Fibroblast of villous mesenchyme (primary cell): ENCODE measurements around the gene ZNG1F. TPM values are rescaled to one million over a fixed set of nuclear protein-coding genes. Genes with fewer than 3 reads are reported as not detected.
A peak's percentile ranks its signal among the peaks of the same experiment; 100 is the strongest.
"Not testable (repeated sequence)": the region's sequence is repeated elsewhere in the genome, so short reads cannot be mapped to it uniquely, and the experiment has no call there.

Source experiments
- DNase-seq: peaks from one replicate; pipeline ENCODE4 v3.0.0-alpha.2; 2010; ENCODE audit warnings: low read depth
- H3K4me3 ChIP-seq: 2 replicates; pipeline ENCODE4 v1.5.1; 2011; ENCODE audit warnings: low read depth, mild to moderate bottlenecking, low read length
- total RNA-seq: library from RNA; depleted of rRNA; stranded (reverse); fragments of >200 nt; gene quantifications from 2 replicates; pipeline ENCODE4 v1.2.3, GENCODE V29; 2012
- TF ChIP-seq, protein P1 (sequence below): IDR thresholded peaks from 2 replicates; pipeline ENCODE4 v1.5.1; 2012; ENCODE audit warnings: low read depth, mild to moderate bottlenecking, low read length; ENCODE audit not compliant: insufficient read depth

ZNG1F gene
- total RNA-seq = 6.5 and 7.1 TPM in 2 replicates

DNA sequence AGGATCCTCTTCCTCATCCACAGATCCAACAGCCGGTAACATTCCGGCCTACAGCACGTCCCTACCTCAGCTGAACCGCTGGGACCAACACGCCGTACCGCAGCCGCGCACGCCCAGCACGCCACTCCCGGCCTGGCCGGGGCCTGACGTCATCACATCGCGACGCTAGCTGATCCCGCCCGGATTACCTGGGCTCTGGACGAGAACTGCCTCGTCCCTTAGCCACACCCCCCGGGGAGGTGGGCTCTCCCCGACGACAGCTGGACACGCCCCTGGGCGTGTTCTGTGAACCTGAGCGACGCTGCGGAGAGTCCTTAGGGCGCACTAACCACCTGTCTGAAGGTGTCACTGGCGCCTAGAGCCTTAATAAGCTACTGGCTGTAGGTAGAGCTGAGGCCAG is at the start of gene ZNG1F:
Gene ZNG1F (minus strand): TSS at position 101 of the 400 bp plus-strand sequence. CDS start 59 bp downstream, at position 42.
- not testable (repeated sequence) for H3K4me3 ChIP-seq, DNase-seq

DNA sequence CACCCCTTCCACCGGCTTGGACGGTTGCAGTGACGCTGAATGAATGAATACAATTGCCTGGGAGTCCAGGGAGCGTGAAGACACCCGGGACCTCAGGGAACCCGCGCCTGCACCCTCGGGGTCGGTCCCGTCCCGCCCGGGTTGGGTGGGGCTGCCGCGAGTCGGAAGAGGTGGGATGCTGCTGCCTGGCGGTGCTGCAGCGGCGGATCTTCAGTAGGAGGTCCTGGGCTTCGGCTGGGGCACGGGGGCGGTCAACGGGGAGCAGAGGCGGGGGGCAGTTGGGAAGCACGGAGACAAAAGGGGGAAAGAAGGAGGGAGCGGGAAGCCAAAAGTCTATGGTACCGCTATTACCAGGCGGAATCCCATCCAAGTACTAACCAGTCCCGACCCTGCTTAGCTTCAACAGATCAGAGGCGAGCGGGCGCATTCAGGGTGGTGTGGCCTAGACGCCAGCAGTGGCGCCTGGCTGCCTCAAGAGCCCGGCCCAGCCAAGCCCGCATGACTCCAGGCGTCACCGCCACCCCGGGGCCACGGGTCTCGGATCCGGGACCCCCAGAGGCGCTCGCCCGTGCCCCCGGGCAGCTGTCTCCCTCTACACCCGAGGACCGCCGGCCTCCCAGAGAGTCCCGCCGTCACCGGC is 48.1 kb upstream of the ZNG1F start:
- peak overlapping the region; percentile 43 for H3K4me3 ChIP-seq
- DNase-seq = not testable (repeated sequence)

DNA sequence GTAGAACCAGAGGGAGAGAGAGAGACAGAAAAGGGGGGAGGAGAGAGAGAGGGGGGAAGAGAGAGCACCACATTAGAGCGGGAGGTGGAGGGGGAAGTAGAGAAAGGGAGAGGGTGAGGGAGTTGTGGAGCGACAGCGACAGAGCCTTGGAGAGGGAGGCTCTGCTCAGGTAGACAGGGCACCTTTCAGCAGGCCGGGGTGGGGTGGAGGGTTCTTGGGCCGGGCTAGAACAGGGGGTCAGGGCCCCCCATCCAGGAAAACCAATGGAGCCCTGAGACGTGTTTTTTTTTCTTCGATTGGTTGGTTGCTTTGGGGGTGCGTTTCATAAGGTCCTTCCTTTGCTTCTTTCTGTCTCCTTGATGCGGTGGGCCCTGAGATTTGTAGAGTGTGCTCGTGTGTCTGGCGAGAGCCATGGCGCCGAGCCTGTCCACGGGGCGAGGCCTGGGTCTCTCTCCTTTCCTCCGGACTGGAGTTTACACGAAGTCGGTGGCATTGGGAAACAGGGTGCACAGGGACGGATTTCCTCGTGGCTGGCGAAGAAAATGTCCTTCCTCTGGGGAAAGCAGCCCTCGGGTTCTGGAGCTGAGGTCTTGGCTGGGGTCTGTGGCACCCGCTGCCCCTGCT is 47.5 kb upstream of the ZNG1F start:
- not testable (repeated sequence) for DNase-seq, H3K4me3 ChIP-seq

DNA sequence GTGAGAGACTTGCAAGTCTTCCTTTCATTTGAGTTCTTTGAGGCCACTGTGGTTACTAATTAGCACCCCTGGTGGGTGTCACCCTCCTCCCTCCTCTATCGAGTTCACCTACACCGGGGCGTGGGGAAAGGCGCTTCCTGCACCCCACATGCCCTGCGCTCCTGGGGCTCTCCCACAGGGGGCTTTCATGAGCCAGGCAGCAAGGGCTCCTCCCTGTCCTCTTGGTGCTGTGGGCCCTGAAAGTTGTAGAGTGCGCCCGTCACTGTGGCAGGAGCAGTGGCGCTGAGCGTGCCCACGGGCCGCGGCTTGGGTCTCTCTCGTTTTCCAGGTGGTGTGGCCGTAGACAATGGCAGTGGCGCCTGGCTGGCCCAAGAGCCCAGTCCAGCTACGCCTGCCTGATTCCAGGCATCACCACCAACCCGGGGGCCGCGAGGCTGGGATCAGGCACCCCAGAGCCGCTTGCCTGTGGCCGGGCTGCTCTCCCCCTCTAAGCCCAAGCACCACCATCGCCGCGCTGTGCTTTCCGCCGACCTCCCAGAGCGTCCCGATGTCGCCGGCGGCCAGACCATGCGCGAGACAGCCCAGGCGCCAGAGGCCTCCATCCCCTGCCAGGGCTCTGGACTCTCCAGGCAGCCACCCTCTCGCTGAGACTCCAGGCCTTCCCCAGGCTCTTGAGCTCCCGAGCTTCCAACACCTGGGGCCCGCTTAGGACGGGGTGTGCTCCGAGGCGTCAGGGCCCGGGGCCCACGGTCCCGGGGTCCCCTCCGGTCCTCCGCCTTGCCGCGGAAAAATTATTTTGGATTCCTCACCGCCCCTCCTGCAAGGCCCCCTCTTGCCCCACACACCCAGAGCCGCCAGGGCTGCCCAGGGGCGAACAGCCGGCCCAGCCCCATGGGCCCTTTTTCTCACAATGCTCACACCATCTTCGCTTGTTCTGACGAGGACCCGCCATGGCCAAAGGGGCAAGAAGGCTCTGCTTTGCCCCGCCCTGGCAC is 46.0 kb upstream of the ZNG1F start:
- not testable (repeated sequence) for H3K4me3 ChIP-seq, DNase-seq

DNA sequence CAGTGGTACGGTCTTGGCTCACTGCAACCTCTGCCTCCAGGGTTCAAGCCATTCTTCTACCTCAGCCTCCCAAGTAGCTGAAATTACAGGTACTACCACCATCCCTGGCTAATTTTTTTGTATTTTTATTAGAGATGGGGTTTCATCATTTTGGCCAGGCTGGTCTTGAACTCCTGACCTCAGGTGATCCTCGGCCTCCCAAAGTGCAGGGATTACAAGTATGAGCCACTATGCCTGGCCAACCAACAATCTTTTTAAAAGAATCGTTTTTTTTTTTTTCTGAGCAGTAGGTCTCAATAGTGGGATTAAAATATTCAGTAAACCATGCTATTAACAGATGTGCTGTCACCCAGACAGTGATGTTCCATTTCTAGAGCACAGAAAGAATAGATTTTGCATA is 45.1 kb upstream of the ZNG1F start:
- not testable (repeated sequence) for DNase-seq, H3K4me3 ChIP-seq

DNA sequence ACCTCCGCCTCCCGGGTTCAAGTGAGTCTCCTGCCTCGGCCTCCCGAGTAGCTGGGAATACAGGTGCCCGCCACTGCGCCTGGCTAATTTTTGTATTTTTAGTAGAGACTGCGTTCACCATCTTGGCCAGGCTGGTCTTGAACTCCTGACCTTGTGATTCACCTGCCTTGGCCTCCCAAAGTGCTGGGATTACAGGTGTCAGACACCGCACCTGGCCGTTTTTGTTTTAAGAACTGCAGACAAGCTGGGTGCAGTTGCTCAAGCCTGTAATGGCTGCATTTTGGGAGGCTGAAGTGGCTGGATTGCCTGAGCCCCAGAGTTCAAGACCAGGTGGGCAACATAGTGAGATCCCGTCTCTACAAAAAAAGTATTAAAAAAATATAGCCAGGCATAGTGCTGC is 43.2 kb upstream of the ZNG1F start:
- not testable (repeated sequence) for DNase-seq, H3K4me3 ChIP-seq

DNA sequence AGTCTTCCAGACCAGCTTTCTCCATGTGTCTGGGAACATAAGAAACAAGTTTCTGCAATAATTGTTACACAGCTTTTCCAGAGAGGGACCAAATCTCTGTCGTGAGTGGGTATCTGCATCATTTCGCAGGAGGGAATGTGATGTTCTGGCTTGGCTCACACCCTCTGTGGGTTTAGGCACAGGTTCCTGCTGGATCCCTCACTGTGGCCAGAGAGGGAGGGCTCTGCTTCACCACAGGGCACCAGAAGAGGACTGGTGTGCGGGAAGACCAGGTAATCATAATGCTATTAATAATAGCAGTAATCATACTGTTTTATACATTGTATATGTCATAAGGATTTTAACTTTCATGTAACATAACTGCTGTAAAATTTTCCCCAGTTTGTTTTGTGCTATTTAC is 41.3 kb upstream of the ZNG1F start:
- not testable (repeated sequence) for DNase-seq, H3K4me3 ChIP-seq

DNA sequence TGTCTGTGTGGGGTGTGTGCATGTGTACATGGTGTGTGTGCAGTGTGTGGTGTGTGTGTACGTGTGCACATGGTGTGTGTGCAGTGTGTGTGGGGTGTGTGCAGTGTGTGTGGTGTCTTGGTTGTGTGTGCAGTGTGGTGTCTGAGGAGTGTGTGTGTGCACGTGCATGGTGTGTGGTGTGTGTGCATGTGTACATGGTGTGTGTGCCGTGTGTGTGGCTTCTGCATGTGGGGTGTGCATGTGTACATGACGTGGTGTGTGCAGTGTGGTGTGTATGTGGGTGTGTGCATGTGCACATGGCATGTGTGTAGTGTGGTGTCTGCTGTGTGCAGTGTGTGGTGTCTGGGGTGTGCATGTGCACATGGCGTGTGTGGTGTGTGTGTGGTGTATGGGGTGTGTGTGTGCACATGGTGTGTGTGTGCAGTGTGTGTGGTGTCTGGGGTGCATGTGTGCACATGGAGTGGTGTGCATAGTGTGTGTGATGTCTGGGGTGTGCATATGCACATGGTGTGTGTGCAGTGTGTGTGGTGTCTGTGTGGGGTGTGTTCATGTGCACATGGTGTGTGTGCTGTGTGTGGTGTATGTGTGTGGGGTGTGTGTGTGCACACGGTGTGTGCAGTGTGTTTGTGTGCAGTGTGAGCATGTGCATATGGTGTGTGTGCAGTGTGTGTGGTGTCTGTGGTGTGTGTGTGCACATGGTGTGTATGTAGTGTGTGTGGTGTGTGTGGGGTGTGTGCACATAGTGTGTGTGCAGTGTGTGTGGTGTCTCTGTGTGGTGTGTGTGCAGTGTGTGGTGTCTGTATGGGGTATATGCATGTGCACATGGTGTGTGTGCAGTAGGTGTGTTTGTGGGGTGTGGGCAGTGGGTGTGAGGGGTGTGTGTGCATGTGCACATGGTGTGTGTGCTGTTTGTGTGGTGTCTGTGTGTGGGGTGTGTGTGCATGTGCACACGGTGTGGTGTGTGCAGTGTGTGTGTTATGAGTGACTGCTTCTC is 40.6 kb upstream of the ZNG1F start:
- TF ChIP-seq, protein P1, sequence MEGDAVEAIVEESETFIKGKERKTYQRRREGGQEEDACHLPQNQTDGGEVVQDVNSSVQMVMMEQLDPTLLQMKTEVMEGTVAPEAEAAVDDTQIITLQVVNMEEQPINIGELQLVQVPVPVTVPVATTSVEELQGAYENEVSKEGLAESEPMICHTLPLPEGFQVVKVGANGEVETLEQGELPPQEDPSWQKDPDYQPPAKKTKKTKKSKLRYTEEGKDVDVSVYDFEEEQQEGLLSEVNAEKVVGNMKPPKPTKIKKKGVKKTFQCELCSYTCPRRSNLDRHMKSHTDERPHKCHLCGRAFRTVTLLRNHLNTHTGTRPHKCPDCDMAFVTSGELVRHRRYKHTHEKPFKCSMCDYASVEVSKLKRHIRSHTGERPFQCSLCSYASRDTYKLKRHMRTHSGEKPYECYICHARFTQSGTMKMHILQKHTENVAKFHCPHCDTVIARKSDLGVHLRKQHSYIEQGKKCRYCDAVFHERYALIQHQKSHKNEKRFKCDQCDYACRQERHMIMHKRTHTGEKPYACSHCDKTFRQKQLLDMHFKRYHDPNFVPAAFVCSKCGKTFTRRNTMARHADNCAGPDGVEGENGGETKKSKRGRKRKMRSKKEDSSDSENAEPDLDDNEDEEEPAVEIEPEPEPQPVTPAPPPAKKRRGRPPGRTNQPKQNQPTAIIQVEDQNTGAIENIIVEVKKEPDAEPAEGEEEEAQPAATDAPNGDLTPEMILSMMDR = no peak

DNA sequence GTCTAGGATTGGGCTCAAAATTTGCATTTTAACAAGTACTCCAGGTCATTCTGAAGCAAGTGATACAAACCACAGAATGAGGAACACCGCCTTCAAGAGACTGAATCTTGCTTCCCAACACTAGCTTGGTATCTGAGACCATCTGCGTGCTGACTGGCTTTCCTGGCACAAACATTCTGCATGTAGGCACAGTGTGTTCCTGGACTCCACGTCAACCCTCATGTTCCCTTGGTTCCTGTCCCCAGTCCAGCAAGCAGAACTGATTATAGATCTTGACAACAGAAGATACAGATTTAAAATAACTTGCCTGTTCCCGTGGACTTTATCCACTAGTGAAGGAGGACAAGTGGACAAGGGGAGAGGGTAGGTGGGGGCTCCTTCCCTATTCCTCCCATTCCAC is 30.7 kb upstream of the ZNG1F start:
- DNase-seq, H3K4me3 ChIP-seq: not testable (repeated sequence)

More for the DNA sequence above, 40.6 kb upstream of the ZNG1F start:
- no peak overlapping the region for H3K4me3 ChIP-seq
- DNase-seq = peak; percentile 12

DNA sequence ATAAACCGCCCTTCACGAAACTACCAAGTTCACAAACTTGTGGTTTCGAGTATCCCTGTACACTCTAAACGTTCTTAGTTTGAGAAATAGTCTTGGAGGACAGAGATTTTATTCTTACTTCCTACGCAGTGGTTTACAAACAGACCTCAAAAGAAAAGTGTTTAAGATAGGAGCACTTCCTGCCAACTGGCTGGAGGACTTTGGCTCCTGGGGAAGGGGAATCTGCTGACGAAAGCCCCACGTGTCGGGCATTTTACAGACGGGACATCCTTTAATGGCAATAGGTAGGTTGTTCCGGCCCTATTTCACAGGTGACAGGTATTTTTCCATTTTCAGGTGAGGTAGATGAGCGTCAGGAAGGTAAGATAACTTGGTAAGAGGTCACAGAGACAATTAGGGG is 678 bp downstream of the ZNG1F start:
- not testable (repeated sequence) for H3K4me3 ChIP-seq, DNase-seq

DNA sequence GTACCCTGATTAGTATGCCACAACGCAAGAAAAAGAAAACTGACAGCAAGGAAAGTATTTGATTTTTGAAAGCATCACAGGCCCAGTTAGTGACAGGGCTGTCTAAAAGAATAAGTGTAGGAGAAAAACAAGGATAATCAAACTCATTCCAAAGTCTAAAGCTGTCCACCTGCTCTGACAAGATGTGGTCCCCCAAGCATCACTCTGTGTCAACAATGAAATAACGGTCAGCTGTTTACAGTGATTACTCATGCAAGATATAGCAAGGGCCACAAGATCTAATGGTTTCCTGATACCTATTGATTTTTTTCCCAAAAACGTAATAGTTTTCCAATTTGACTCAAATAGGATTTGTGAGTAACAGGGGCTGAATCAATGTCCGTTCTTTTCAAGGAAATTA is 14.1 kb downstream of the ZNG1F start:
- DNase-seq, H3K4me3 ChIP-seq: not testable (repeated sequence)

DNA sequence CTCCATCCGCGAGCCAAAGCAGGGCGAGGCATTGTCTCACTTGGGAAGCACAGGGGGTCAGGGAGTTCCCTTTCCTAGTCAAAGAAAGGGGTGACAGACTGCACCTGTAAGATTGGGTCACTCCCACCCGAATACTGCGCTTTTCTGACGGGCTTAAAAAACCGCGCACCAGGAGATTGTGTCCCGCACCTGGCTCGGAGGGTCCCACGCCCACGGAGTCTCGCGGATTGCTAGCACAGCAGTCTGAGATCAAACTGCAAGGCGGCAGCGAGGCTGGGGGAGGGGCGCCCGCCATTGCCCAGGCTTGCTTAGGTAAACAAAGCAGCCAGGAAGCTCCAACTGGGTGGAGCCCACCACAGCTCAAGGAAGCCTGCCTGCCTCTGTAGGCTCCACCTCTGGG is 39.0 kb downstream of the ZNG1F start:
- DNase-seq = not testable (repeated sequence)

DNA sequence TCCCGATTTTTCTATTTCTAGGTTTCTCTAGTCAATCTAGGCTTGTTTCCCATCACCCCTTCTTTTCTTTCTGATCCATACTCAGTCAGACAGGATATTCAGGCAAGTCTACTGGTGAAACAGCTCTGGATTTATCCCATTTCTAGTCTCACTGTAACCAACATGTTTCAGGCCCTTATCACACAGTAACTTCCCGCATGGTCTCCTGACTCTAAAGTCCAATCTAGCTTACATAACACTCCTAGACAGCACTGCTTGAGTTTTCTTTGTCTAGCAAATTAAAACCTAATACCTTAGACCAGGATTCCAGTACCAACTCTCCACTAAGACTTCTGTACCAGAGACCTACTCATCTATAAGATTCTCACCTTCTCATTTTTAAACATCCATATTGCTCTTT is 47.2 kb downstream of the ZNG1F start:
- not testable (repeated sequence) for DNase-seq, H3K4me3 ChIP-seq

More for the DNA sequence above, 39.0 kb downstream of the ZNG1F start:
- H3K4me3 ChIP-seq = not testable (repeated sequence)

DNA sequence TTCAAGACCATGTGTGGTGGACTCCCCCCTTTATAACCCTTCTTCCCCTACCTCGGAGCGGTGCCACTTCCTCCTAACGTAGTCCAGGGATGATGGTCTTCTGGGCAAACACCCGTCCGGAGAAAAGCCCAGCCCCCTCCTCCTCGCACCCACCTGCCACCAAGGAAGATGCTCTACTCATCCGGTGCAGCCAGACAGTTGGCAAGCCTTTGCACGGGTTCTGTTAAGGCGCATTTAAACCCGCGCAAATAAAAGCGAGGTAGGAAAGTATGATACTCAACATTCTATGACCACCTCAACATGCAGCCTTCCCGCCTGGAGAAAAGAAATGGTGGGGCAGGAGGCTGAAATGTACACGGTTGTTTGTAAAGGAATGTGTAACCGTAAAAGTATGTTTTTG is 60.5 kb downstream of the ZNG1F start, which contains the start of gene FOXD4L6:
Gene FOXD4L6 (minus strand): TSS at position 101 of the 400 bp plus-strand sequence. CDS start 298 bp downstream, outside the sequence.
- H3K4me3 ChIP-seq, DNase-seq: not testable (repeated sequence)

DNA sequence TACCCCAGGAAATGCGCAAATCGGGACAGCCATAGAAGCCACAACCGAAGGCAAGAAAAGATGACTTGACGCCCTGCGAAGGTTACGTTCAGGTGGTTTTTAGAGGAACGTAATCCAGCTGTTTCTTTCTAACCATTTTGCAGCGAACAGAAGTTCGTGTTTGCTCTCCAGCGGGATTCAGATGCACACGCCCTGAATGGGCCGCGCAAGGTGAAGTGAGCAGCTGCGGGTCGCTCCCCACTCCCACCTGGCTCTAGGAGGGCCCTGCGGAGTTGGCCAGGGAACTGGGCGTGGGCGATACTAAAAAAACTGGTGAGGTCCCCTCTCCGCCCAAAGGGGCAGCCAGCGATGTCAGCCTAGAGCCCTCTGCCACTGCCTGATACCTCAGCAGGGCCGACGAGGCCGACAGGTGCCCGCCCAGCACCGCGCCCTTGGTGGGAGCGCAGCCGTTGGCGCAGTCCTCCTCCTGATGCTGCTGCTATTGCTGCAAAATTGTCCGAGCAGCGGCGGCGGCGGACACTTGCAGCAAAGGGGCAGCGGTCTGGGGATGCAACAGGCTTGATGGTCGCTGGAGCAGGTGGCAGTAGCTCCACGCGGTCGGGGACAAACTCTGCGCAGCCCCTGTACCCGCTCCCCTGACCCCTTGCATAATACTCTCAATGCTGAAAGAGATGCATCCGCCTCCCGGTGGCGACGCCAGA is 62.2 kb downstream of the ZNG1F start:
- DNase-seq = not testable (repeated sequence)

DNA sequence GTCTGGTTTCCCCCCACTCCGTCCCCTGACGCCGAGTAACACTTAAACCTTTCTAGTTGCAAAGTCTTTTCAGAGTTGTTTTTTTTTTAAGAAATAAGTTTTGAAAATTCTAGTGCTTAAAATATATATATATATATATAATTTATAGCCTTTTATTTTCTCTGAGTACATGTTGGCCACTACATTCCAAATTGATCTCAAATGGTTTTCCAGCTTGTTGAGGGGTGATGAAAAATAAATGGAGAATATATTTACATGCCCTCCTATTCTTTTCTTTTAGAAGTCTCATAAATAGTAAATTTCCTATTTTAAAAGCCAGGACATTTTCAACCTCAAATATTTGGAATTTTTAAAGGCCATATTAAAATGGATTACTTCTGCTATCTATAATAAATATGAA is 63.2 kb downstream of the ZNG1F start:
- H3K4me3 ChIP-seq, DNase-seq: not testable (repeated sequence)

More for the DNA sequence above, 62.2 kb downstream of the ZNG1F start:
- H3K4me3 ChIP-seq = not testable (repeated sequence)
